Kidney epithelial cell (primary cell): ENCODE results near the gene KHNYN. TPM values are rescaled to one million over a fixed set of nuclear protein-coding genes. Genes with fewer than 3 reads are reported as not detected.
"Not testable (repeated sequence)": the region's sequence is repeated elsewhere in the genome, so short reads cannot be mapped to it uniquely, and the experiment has no call there.

Experiments used
- DNase-seq: peaks from one replicate; pipeline ENCODE4 v3.0.0-alpha.2; 2010; ENCODE audit warnings: low read depth
- H3K27me3 ChIP-seq: 2 replicates; pipeline ENCODE4 v1.6.0; 2011; ENCODE audit warnings: low read length; ENCODE audit not compliant: control insufficient read depth, insufficient read depth
- H3K36me3 ChIP-seq: 2 replicates; pipeline ENCODE4 v1.5.1; 2011; ENCODE audit warnings: low read length; ENCODE audit not compliant: control insufficient read depth, insufficient read depth
- H3K4me3 ChIP-seq: 2 replicates; pipeline ENCODE4 v1.5.1; 2011; ENCODE audit warnings: low read depth, mild to moderate bottlenecking, control low read depth, low read length
- CTCF ChIP-seq: IDR thresholded peaks from 2 replicates; pipeline ENCODE4 v1.5.1; 2011; ENCODE audit warnings: mild to moderate bottlenecking, moderate library complexity, low read length, control low read depth, inconsistent platforms; ENCODE audit not compliant: insufficient read depth, poor library complexity, severe bottlenecking
- total RNA-seq: library from RNA; depleted of rRNA; stranded (reverse); fragments of >200 nt; gene quantifications from 2 replicates; pipeline ENCODE4 v1.2.3, GENCODE V29; 2015

KHNYN gene
- total RNA-seq, 1 donor from 2014 or later: 44.0 TPM

GRCh38 chr14:24465368-24465767 lies 35.6 kb downstream of the KHNYN start:
- Histone ChIP-seq H3K27me3 (no peaks in the 10 kb centered on the region), H3K4me3 (no peak overlapping the region), H3K36me3 (no peaks in the 10 kb centered on the region)
- DNase-seq: no peak
- no peak for TF ChIP-seq CTCF

- no peak for DNase-seq
- TF ChIP-seq CTCF: no peak
- Histone ChIP-seq H3K27me3 (no peaks in the 10 kb centered on the region), H3K36me3 (no peaks in the 10 kb centered on the region), H3K4me3 (no peak overlapping the region)
Measured at GRCh38 chr14:24465805-24466204, 36.1 kb downstream of the KHNYN start.

GRCh38 chr14:24470450-24470849 lies 40.7 kb downstream of the KHNYN start:
- DNase-seq, H3K27me3 ChIP-seq, H3K4me3 ChIP-seq, H3K36me3 ChIP-seq: not testable (repeated sequence)

DNA sequence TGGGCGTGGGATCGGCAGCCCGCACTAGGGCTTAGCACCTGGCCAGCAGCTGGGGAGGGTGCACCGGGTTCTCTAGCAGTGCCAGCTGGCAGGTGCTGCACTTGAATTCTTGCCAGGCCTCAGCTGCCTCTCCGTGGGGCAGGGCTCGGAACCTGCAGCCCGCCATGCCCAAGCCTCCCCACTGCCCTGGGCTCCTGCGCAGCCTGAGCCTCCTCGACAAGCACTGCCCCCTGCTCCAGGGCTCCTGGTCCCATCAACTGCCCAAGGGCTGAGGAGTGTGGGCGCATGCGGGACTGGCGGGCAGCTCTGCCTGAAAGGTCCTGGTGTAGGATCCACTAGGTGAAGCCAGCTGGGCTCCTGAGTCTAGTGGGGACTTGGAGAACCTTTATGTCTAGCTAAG lies 43.5 kb downstream of the KHNYN start:
- Histone ChIP-seq H3K4me3 (no peak overlapping the region), H3K36me3 (no peaks in the 10 kb centered on the region), H3K27me3 (no peaks in the 10 kb centered on the region)
- no peak for TF ChIP-seq CTCF
- no peak for DNase-seq

DNA sequence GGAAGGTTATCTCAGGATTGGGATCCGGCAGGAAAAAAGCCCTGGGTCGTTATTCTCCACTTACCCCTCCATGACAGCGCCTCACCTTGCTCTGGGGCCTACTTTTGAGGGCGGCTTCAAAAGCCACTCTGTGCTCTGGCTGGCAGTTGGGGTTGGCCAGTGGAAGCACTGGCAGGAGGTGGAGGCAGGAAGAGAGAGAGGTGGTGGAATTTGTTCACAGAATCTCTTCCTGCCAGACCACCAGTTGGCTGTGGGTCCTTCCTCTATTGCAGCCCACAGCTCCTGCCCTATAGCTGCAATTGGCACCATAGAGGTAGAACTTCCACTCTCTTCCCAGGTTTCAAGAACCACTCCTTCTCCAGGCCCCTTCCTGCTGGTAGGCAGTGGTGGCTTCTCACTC lies 45.5 kb downstream of the KHNYN start:
- H3K4me3 ChIP-seq: no peak overlapping the region
- TF ChIP-seq CTCF: no peak
- no peaks in the 10 kb centered on the region for H3K36me3 ChIP-seq
- no peaks in the 10 kb centered on the region for H3K27me3 ChIP-seq
- DNase-seq: no peak

DNA sequence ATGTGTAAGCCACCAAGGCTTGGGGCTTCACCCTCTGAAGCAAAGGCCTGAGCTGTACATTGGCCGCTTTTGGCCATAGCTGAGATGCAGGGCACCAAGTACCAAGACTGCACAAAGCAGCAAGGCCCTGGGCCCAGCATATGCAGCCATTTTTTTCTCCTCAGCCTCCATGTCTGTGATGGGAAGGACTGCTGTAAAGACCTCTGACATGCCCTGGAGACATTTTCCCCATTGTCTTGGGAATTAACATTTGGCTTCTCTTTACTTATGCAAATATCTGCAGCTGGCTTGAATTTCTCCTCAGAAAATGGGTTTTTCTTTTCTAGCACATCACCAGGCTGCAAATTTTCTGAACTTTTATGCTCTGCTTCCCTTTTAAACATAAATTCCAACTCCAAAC lies 50.2 kb downstream of the KHNYN start:
- H3K27me3 ChIP-seq, H3K36me3 ChIP-seq, DNase-seq, H3K4me3 ChIP-seq: not testable (repeated sequence)

DNA sequence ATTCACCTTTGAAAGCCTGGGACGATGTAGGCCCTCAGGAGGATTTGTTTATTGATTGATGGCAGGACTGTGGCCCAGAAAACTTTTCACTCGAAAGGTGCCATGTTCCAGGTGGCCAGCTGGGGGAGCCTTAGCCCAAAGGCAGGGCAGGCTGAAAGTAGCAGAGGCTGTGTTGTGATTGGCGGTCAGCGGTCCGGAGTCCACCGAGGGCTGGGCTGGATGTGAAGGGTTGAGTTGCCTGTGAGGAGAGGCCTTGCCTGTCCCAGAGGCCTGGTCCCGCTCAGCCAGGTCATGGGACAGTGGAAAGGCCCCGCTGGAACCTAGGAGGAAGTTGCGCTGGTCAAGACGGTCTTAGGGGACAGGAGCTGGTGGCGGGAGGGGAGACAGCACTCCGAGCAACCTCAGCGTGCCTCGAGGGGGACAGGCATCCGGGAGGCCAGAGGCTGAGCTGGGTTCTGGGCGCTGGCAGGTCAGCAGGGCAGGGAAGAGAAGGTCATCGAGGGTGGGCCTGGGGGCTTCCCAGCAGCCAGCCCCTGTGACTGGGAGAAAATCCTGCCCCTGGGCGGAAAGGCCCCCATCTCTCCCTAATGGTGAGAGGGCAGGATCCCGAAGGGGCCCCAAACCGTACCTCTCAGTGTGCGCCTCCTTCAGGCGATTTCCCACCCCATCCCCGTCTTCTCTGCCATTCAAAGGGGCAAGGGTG lies 52.0 kb downstream of the KHNYN start:
- DNase-seq: no peak
- no peaks in the 10 kb centered on the region for H3K36me3 ChIP-seq
- H3K27me3 ChIP-seq: no peaks in the 10 kb centered on the region
- peak; percentile 69 for TF ChIP-seq CTCF
- H3K4me3 ChIP-seq: no peak overlapping the region

DNA sequence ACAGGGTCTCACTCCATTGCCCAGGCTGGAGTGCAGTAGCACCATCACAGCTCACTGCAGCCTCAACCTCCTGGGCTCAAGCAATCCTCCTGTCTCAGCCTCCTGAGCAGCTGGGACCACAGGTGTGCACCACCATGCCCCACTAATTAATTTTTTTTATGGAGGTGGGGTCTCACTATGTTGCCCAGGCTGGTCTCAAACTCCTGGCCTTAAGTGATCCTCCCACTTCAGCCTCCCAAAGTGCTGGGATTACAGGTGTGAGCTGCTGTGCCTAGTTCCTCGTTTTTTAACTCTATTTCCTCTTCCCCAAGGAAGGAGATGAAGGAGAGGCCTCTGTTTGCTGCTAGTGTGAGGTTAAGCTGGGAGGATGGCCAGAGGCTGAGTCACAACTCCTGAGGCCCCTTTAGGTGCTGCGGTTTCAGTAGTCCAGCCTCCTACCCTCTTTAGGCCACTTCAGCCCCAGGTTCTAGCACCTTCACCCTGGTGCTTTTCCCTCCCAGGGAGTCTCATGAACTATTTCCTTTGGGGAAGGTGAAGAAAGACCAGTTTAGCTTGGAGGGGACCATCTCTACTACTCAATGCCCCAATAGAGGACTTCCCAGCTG lies 53.0 kb downstream of the KHNYN start:
- not testable (repeated sequence) for H3K4me3 ChIP-seq, DNase-seq

More for the DNA sequence above, 53.0 kb downstream of the KHNYN start:
- not testable (repeated sequence) for H3K27me3 ChIP-seq, H3K36me3 ChIP-seq
